ENCODE measurements around the gene RNASET2.

Gene RNASET2

GRCh38 chr6:166946125-166946524 lies 10.2 kb downstream of the RNASET2 start:
- no peak for DNase-seq (ENCODE audit: low read depth)

- no peak for DNase-seq (ENCODE audit: low read depth)
These were observed 11.6 kb downstream of the RNASET2 start for GRCh38 chr6:166944666-166945256.

DNA sequence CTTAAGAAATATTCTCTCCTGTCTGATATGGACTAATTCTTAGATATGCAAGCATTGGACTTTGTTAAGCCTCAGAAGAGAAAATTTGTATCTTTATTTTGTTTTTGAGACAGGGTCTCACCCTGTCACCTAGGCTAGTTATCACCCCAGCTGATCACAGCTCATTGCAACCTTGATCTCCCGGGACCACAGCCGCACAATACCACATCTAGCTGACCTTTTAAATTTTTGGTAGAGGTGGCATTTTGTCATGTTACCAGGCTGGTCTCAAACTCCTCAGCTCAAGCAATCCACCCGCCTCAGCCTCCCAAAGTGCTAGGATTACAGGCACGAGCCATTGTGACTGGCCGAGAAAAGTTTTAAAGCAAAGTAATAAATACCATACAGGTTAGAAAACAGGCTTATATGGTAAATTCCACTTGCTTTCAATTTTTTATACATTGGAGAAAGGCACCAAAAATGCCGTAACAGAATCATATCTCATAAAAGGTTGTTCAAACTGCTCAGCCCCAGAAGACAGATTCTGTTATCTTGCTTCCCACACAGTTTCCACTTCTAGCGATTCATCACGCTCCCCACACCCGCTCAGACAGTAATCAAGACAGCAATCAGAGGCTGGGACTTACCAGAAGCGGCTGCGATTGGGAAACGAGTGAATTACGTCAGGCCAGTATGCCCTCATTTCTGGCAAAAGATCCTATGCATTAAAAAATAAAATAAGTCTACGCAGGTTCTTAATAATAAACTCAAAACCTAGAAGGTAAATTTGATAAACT lies 13.8 kb downstream of the RNASET2 start:
- no peak for DNase-seq (ENCODE audit: low read depth)

DNA sequence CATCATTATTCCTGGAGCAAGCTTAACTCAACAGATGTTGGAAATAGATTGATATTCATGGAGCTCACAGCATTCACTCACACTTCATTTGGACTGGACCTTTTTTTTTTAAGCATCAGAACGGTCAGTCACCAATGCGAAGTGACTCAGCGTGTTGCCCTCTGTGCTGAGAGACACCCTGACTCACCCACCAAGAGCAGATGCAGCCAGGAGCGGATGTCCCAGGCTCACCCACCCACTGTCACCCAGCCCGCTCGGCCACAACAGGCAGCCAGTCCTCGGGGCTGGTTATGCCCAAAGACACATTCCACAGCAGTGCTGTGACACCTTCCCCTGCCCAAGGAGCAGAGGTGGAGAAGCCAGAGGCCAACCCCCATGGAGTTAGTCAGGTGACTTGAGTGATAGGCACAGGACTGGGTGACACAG lies 15.7 kb downstream of the RNASET2 start:
- peak; percentile 55 for DNase-seq (ENCODE audit: low read depth)

GRCh38 chr6:166939894-166940293 lies 16.5 kb downstream of the RNASET2 start:
- no peak for DNase-seq (ENCODE audit: low read depth)

DNA sequence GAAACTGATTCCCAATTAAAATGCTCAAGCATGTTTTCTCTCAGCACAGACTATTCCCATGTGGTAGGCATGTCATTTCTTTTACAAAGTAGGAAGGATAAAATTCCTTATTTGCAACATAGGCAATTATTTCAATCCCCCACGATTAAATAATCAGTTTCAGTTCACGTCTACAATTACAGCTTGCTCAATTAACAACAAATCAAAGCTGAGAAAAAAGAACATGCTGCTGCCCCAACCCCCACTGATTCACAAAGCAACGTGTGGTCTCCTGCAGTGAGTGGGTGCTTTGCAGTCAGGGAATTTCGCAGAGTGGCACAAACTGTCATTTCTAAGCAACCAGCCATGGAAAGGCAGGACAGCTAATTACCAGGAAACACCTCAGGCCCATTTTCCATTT lies 17.0 kb downstream of the RNASET2 start:
- no peak for DNase-seq (ENCODE audit: low read depth)

GRCh38 chr6:166938704-166939103 lies 17.6 kb downstream of the RNASET2 start:
- no peak for DNase-seq (ENCODE audit: low read depth)

- no peak for DNase-seq (ENCODE audit: low read depth)
These were observed 18.2 kb downstream of the RNASET2 start for GRCh38 chr6:166938150-166938549.

- DNase-seq (ENCODE audit: low read depth) = no peak
These were observed 18.6 kb downstream of the RNASET2 start for GRCh38 chr6:166937746-166938145.

DNA sequence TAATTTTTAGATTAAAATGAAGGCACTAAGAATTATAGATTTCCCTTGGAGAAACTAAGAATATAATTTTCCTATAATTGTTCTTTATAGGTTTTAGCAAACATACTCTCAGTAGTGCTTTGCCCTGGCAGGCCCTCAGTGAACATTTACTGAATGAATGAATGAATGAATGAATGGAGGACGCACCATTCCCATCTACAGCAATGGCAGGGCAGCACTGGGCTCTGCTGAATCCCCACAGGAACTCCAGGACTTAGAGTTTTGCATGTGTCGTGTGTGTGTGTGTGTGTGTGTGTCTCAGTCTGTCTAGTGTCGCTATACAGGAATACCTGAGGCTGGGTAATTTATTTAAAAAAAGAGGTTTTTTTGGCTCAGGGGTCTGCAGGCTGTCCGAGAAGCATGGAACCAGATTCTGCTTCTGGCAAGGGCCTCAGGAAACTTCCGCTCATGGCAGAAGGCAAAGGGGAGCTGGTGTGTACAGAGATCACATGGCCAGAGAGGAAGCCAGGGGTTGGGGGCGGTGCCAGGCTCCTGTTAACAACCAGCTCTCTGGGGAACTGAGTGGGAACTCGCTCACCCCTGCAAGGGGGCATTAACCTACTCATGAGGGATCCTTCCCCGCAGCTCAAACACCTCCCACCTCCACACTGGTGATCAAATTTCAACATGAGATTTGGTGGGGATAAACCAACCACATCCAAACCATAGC lies 20.1 kb downstream of the RNASET2 start:
- DNase-seq (ENCODE audit: low read depth) = no peak

DNA sequence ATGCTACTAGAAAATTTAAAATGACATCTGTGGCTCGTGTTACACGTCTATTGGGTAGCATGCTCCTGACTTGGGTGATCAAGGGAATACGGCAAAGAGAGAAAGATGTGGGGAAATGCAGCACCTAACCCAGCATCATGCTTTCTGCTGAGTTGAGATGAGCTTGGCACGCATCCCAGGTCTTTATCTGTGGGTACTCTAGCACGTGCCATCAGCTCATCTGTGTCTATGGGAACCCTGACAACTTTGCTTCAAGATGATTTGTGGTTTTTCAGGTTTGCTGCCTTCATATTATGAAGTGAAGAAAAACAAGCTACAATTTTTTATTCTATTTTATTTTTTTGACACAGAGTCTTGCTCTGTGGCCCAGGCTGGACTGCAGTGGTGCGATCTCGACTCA lies 21.0 kb downstream of the RNASET2 start:
- no peak for DNase-seq (ENCODE audit: low read depth)

- DNase-seq (ENCODE audit: low read depth) = no peak
These were observed 22.2 kb downstream of the RNASET2 start for GRCh38 chr6:166934174-166934573.

DNA sequence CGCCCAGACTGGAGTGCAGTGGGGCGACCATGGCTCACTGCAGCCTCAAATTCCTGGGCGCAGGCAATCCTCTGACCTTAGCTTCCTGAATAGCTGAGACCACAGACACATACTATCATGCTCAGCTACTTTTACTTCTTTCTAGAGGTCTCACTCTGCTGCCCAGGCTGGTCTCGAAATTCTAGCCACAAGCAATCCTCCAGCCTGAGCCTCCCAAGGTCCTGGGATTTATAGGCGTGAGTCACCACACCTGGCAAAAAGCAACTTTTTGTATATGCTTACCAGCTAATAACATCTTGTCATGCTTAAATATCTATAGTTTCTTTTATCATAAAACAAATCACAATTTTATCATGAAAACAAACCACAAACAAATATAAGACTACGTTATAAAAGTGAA lies 23.0 kb downstream of the RNASET2 start:
- no peak for DNase-seq (ENCODE audit: low read depth)

DNA sequence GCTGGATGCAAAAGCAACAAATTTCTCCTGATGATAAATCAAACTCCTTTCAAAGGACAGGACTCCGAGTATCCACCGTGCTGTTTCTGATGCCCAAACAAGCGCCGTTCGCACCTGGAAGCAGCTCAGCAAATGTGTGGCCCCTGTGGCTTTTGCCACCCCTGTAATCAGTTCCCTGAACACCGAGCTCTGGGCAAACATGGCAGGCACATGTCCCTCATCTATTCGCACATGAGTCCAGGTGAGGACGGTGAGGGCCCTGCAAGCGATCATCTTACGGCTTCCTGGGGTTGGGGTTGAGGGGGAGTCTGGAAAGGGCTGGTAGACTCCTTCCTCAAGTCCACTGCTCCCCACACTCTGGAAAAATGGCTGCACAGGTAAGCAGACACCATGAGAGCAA lies 23.7 kb downstream of the RNASET2 start:
- no peak for DNase-seq (ENCODE audit: low read depth)

DNA sequence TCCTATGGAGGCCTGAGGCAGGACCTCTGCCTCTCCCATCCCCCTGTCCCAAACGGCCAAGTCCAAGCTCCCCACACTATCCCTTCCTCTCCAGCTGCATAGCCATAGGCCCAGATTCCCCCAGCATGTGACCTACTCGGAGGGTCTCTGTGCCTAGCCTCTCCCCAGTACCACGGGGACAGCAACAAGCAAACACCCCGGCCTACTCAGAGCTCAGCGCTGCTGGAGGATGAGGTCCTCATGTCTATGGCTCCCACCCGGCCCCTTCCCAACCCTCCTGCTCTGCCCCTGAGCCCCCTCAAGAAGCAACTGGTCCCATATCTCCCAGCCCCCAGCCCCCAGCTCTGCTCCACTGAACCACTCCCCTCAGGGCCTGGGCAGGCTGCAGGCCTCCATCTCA lies 24.2 kb downstream of the RNASET2 start:
- DNase-seq (ENCODE audit: low read depth) = no peak

DNA sequence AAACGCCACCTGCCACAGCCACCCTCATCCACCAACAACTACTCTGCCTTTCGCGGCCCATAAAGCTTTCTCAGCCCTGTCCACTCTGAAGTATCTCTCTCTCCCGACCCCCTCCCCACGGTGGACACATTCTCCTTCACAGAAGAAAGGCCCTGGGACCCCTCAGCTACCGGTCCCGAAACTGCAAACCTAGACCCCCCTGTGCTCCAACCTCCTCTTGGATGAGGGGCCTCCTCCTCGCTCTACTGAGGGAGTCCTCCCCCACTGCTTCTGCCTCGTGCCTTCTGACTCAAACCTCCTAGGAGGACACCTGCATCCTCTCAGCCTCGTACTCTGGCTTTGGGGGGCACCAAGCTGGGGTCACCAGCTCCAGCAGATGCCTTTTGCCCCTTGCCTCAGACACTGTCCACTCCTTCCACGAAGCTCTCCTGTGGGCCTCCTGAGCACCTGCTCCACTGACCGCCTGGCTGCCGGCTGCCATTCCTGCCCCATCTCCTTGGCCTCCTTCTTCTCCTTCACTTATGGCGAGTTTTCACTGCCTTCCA lies 24.9 kb downstream of the RNASET2 start:
- no peak for DNase-seq (ENCODE audit: low read depth)

- DNase-seq (ENCODE audit: low read depth) = no peak
These were observed 25.9 kb downstream of the RNASET2 start for GRCh38 chr6:166930354-166930891.

GRCh38 chr6:166929542-166930189 lies 26.7 kb downstream of the RNASET2 start:
- DNase-seq (ENCODE audit: low read depth) = no peak

DNA sequence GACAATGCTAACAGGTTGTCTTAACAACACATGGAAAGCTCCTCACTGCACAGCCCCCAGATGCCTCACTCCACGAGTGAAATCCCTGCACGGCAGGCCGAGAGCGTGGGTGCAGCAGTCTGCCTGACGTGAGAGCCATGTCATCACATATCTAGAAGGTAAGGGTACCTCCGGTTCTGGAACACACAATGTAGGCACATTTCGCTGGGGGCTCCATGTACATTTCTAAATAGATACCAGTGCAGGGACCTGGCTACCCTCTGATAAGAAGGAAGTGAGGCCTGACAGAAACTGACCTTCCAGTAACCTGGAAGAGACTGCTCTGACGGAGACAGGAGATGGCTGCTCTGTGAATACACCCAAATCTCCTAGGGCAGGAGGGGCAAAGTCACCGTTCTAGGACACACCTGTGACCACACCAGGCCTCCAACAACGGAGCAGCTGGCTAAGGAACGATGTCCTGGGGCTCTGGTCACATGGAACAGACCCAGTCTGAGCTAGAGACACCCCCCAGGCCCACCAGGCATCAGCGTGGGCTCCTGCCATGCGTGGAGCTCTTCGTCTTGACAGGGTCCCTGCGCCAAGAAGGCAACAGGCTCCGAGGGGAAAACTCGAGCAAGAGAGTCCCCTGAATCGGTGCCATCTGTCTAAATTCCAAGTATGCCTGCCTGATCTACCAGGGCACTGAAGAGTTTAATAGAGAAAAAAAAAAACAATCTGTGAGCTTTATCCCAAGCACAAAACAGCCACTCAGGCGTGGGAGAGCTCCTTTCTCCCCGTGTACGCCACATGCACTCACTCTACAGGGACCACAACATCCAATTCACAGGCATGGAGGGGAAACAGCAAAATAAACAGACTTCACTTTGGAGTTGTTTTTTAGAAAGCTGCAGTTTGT lies 27.5 kb downstream of the RNASET2 start:
- no peak for DNase-seq (ENCODE audit: low read depth)

GRCh38 chr6:166927935-166928643 lies 28.3 kb downstream of the RNASET2 start:
- no peak for DNase-seq (ENCODE audit: low read depth)

All from EH (cell line).